ENCODE results near the gene RPS27L. TPM values are rescaled to one million over a fixed set of nuclear protein-coding genes. Genes with fewer than 3 reads are reported as not detected.
A peak's percentile ranks its signal among the peaks of the same experiment; 100 is the strongest.

The RPS27L gene
- total and polyA plus RNA-seq, 9 of the 15 experiments (the other 6 are each of a cell fraction or from before 2014, with no cell fraction given): 72.2 to 382 (median 116) TPM

DNA sequence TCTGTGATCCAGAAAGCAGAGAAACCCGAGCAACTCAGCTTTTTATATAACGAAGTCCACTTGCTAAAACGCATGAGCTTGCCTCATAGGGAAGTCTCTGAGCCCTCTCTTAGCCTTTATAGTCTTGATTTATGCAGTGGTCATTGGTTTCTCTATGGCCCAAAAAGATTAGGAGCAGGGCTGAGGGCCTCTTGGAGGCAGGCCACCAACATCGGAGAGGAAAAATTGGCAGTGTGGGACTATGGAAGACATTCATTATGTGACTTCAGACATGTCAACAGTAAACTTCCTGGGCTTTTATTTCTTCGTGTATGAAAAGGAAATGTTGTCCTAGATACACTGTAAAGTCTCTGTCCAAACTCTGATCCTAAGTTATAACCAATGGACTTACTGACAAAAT, 45.6 kb upstream of the RPS27L start (continued):
- TF ChIP-seq, protein P1, sequence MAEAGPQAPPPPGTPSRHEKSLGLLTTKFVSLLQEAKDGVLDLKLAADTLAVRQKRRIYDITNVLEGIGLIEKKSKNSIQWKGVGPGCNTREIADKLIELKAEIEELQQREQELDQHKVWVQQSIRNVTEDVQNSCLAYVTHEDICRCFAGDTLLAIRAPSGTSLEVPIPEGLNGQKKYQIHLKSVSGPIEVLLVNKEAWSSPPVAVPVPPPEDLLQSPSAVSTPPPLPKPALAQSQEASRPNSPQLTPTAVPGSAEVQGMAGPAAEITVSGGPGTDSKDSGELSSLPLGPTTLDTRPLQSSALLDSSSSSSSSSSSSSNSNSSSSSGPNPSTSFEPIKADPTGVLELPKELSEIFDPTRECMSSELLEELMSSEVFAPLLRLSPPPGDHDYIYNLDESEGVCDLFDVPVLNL (CRISPR knock-in tag; IDR thresholded peaks at IDR 0.05; ENCODE audit: low read depth): no peak
- no peak for TF ChIP-seq SAP30 (IDR thresholded peaks at IDR 0.05; ENCODE audit: borderline replicate concordance, insufficient read depth, low read depth, low read length, poor library complexity, severe bottlenecking)
- no peak for TF ChIP-seq ADNP (tag; IDR thresholded peaks at IDR 0.05)
- TF ChIP-seq PHB2 (IDR thresholded peaks at IDR 0.05; ENCODE audit: low read depth): no peak
- TF ChIP-seq RBM14 (IDR thresholded peaks at IDR 0.05; ENCODE audit: borderline replicate concordance, insufficient read depth, low read depth, low read length): no peak
- TF ChIP-seq, protein P2, sequence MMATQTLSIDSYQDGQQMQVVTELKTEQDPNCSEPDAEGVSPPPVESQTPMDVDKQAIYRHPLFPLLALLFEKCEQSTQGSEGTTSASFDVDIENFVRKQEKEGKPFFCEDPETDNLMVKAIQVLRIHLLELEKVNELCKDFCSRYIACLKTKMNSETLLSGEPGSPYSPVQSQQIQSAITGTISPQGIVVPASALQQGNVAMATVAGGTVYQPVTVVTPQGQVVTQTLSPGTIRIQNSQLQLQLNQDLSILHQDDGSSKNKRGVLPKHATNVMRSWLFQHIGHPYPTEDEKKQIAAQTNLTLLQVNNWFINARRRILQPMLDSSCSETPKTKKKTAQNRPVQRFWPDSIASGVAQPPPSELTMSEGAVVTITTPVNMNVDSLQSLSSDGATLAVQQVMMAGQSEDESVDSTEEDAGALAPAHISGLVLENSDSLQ (IDR thresholded peaks at IDR 0.05): peak; percentile 48; the same call in 1 of the 2 replicates
- TF ChIP-seq BDP1 (IDR thresholded peaks at IDR 0.05; ENCODE audit: insufficient read depth, insufficient read length): no peak
- TF ChIP-seq, protein P3, sequence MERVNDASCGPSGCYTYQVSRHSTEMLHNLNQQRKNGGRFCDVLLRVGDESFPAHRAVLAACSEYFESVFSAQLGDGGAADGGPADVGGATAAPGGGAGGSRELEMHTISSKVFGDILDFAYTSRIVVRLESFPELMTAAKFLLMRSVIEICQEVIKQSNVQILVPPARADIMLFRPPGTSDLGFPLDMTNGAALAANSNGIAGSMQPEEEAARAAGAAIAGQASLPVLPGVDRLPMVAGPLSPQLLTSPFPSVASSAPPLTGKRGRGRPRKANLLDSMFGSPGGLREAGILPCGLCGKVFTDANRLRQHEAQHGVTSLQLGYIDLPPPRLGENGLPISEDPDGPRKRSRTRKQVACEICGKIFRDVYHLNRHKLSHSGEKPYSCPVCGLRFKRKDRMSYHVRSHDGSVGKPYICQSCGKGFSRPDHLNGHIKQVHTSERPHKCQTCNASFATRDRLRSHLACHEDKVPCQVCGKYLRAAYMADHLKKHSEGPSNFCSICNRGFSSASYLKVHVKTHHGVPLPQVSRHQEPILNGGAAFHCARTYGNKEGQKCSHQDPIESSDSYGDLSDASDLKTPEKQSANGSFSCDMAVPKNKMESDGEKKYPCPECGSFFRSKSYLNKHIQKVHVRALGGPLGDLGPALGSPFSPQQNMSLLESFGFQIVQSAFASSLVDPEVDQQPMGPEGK (CRISPR knock-in tag; IDR thresholded peaks at IDR 0.05; ENCODE audit: borderline replicate concordance): no peak
- TF ChIP-seq CHD1 (IDR thresholded peaks at IDR 0.05; ENCODE audit: low read length): no peak

Data from K562 (cell line).